H1 (cell line): ENCODE data around the gene BARX1. TPM values are rescaled to one million over a fixed set of nuclear protein-coding genes. Genes with fewer than 3 reads are reported as not detected.

Experiments
- HDAC2 ChIP-seq, 2 experiments: fragments of 300-600 bp in 1 of 2; sonication (generic) in 1 of 2; IDR thresholded peaks; 2 replicates each; pipeline ENCODE4 v1.6.1; 2011 to 2012; ENCODE audit warnings: low read depth in 2 of 2, low read length in 2 of 2, mild to moderate bottlenecking in 2 of 2, moderate library complexity in 2 of 2, borderline replicate concordance in 1 of 2, inconsistent platforms in 1 of 2
- ZNF274 ChIP-seq: IDR thresholded peaks from 2 replicates; pipeline ENCODE4 v1.7.0; 2012; ENCODE audit warnings: low read length, borderline replicate concordance; ENCODE audit errors: extremely low read depth
- polyA plus RNA-seq, 7 experiments: library from polyadenylated mRNA; depleted of rRNA in 3 of 7; stranded (reverse) in 5 of 7; unstranded in 2 of 7; fragments of >200 nt in 5 of 7; fragments of 200-250 nt in 2 of 7; gene quantifications; 1 replicate in 5 of 7; 2 replicates in 1 of 7; 4 replicates in 1 of 7; pipeline versions ENCODE4 v1.2.1 to v1.2.3, GENCODE V29; 2011 to 2013; ENCODE audit warnings: missing spikeins in 2 of 7, mixed read lengths in 2 of 7
- total RNA-seq: library from RNA; stranded (reverse); fragmentation: NEBNext Ultra II Directional; extraction: Animal tissue kit (Norgen Biotek cat#: 25700); gene quantifications from 2 replicates; pipeline ENCODE4 v1.2.1, GENCODE V29; 2021
- TF ChIP-seq, protein P1 (sequence below): fragments of 300-600 bp; sonication (generic); IDR thresholded peaks from 2 replicates; pipeline ENCODE4 v1.7.1; 2012; ENCODE audit warnings: low read length, moderate library complexity, mild to moderate bottlenecking, inconsistent platforms; ENCODE audit not compliant: insufficient replicate concordance
- TF ChIP-seq, protein P2 (sequence below): IDR thresholded peaks from 2 replicates; pipeline ENCODE4 v1.6.1; 2012; ENCODE audit warnings: inconsistent platforms

BARX1 gene
- total and polyA plus RNA-seq, 2 of the 8 experiments (the other 6 are each of a cell fraction or from before 2014, with no cell fraction given) = 0.79 to 2.6 TPM

DNA sequence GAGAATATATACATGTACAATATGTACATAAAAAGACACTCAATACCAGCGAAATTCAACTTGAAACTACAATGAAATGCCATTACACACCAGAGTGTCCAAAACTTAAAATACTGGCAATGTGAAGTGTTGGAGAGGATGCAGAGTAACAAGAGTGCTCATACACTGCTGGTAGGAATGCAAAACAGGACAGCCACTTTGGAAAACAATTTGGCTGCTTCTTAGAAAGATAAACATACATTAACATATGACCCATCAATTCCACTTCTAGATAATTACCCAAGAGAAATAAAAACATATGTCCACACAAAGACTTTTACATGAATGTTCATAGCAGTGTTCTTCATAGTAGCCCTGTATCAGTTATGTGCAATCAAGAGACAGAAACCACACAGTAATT lies 39.4 kb upstream of the BARX1 start (continued):
- TF ChIP-seq, protein P1, sequence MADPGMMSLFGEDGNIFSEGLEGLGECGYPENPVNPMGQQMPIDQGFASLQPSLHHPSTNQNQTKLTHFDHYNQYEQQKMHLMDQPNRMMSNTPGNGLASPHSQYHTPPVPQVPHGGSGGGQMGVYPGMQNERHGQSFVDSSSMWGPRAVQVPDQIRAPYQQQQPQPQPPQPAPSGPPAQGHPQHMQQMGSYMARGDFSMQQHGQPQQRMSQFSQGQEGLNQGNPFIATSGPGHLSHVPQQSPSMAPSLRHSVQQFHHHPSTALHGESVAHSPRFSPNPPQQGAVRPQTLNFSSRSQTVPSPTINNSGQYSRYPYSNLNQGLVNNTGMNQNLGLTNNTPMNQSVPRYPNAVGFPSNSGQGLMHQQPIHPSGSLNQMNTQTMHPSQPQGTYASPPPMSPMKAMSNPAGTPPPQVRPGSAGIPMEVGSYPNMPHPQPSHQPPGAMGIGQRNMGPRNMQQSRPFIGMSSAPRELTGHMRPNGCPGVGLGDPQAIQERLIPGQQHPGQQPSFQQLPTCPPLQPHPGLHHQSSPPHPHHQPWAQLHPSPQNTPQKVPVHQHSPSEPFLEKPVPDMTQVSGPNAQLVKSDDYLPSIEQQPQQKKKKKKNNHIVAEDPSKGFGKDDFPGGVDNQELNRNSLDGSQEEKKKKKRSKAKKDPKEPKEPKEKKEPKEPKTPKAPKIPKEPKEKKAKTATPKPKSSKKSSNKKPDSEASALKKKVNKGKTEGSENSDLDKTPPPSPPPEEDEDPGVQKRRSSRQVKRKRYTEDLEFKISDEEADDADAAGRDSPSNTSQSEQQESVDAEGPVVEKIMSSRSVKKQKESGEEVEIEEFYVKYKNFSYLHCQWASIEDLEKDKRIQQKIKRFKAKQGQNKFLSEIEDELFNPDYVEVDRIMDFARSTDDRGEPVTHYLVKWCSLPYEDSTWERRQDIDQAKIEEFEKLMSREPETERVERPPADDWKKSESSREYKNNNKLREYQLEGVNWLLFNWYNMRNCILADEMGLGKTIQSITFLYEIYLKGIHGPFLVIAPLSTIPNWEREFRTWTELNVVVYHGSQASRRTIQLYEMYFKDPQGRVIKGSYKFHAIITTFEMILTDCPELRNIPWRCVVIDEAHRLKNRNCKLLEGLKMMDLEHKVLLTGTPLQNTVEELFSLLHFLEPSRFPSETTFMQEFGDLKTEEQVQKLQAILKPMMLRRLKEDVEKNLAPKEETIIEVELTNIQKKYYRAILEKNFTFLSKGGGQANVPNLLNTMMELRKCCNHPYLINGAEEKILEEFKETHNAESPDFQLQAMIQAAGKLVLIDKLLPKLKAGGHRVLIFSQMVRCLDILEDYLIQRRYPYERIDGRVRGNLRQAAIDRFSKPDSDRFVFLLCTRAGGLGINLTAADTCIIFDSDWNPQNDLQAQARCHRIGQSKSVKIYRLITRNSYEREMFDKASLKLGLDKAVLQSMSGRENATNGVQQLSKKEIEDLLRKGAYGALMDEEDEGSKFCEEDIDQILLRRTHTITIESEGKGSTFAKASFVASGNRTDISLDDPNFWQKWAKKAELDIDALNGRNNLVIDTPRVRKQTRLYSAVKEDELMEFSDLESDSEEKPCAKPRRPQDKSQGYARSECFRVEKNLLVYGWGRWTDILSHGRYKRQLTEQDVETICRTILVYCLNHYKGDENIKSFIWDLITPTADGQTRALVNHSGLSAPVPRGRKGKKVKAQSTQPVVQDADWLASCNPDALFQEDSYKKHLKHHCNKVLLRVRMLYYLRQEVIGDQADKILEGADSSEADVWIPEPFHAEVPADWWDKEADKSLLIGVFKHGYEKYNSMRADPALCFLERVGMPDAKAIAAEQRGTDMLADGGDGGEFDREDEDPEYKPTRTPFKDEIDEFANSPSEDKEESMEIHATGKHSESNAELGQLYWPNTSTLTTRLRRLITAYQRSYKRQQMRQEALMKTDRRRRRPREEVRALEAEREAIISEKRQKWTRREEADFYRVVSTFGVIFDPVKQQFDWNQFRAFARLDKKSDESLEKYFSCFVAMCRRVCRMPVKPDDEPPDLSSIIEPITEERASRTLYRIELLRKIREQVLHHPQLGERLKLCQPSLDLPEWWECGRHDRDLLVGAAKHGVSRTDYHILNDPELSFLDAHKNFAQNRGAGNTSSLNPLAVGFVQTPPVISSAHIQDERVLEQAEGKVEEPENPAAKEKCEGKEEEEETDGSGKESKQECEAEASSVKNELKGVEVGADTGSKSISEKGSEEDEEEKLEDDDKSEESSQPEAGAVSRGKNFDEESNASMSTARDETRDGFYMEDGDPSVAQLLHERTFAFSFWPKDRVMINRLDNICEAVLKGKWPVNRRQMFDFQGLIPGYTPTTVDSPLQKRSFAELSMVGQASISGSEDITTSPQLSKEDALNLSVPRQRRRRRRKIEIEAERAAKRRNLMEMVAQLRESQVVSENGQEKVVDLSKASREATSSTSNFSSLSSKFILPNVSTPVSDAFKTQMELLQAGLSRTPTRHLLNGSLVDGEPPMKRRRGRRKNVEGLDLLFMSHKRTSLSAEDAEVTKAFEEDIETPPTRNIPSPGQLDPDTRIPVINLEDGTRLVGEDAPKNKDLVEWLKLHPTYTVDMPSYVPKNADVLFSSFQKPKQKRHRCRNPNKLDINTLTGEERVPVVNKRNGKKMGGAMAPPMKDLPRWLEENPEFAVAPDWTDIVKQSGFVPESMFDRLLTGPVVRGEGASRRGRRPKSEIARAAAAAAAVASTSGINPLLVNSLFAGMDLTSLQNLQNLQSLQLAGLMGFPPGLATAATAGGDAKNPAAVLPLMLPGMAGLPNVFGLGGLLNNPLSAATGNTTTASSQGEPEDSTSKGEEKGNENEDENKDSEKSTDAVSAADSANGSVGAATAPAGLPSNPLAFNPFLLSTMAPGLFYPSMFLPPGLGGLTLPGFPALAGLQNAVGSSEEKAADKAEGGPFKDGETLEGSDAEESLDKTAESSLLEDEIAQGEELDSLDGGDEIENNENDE = no peak
- no peak for TF ChIP-seq ZNF274
- no peak for TF ChIP-seq HDAC2 (IDR thresholded peaks at IDR 0.05; ENCODE audit: borderline replicate concordance in 1 of 2, low read depth in 2 of 2, low read length in 2 of 2)
- TF ChIP-seq, protein P2, sequence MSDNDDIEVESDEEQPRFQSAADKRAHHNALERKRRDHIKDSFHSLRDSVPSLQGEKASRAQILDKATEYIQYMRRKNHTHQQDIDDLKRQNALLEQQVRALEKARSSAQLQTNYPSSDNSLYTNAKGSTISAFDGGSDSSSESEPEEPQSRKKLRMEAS = no peak
